NCI-H446 (cell line): ENCODE results near the gene ZNF202.
"Not testable (repeated sequence)": the region's sequence is repeated elsewhere in the genome, so short reads cannot be mapped to it uniquely, and the experiment has no call there.

Source experiments
- DNase-seq, 2 experiments: peaks; one replicate each; lab custom pipeline; 2025; lab: John Stamatoyannopoulos, UW

ZNF202 gene

GRCh38 chr11:123741159-123742030, at the start of gene ZNF202:
Gene ZNF202, minus strand, starts transcription at chr11:123741660. Its CDS starts 10,772 bp downstream, at chr11:123730888.
- peak; percentile 83 to 94 for DNase-seq

- no peak for DNase-seq
These were observed 42.1 kb upstream of the ZNF202 start for GRCh38 chr11:123783536-123783935.

GRCh38 chr11:123778511-123778910, 37.1 kb upstream of the ZNF202 start:
- no peak for DNase-seq

- DNase-seq = no peak
These were observed 34.5 kb upstream of the ZNF202 start for GRCh38 chr11:123775715-123776549.

- no peak for DNase-seq
These were observed 33.8 kb upstream of the ZNF202 start for GRCh38 chr11:123775289-123775688.

GRCh38 chr11:123773959-123774358, 32.5 kb upstream of the ZNF202 start:
- no peak for DNase-seq

- DNase-seq = no peak
These were observed 31.6 kb upstream of the ZNF202 start for GRCh38 chr11:123773026-123773425.

- DNase-seq = no peak
These were observed 30.2 kb upstream of the ZNF202 start for GRCh38 chr11:123771664-123772063.

GRCh38 chr11:123770712-123771111, 29.3 kb upstream of the ZNF202 start:
- DNase-seq = no peak

GRCh38 chr11:123765601-123766000, 24.1 kb upstream of the ZNF202 start:
- DNase-seq = no peak

GRCh38 chr11:123762422-123762821, 21.0 kb upstream of the ZNF202 start:
- DNase-seq = no peak

GRCh38 chr11:123760894-123761293, 19.4 kb upstream of the ZNF202 start:
- no peak for DNase-seq

GRCh38 chr11:123757976-123758375, 16.5 kb upstream of the ZNF202 start:
- no peak for DNase-seq

- DNase-seq = no peak
These were observed 14.4 kb upstream of the ZNF202 start for GRCh38 chr11:123755813-123756212.

- DNase-seq = no peak
These were observed 13.9 kb upstream of the ZNF202 start for GRCh38 chr11:123755344-123755743.

- DNase-seq = no peak
These were observed 12.7 kb upstream of the ZNF202 start, which contains the start of gene OR6X1 for GRCh38 chr11:123754101-123754568. Gene OR6X1, minus strand, starts transcription at chr11:123754518. Its CDS starts 0 bp downstream, at chr11:123754518.

- no peak for DNase-seq
These were observed 11.7 kb upstream of the ZNF202 start for GRCh38 chr11:123753110-123753509.

GRCh38 chr11:123751781-123752180, 10.3 kb upstream of the ZNF202 start:
- DNase-seq = no peak

GRCh38 chr11:123748349-123748748, 6.9 kb upstream of the ZNF202 start:
- DNase-seq = not testable (repeated sequence)

GRCh38 chr11:123745764-123746451, 4.4 kb upstream of the ZNF202 start:
- no peak for DNase-seq

GRCh38 chr11:123742724-123743120, 1.3 kb upstream of the ZNF202 start:
- DNase-seq = no peak
